GM19099 (cell line): Measurements from ENCODE around the gene YPEL3.

Experiments
- POLR2A ChIP-seq: IDR thresholded peaks from 3 replicates; pipeline ENCODE4 v1.6.1; 2011; ENCODE audit warnings: low read depth; ENCODE audit not compliant: insufficient read length; ENCODE audit errors: extremely low read depth

Gene YPEL3

GRCh38 chr16:30122604-30123160 is 26.7 kb upstream of the YPEL3 start:
- no peak for TF ChIP-seq POLR2A

GRCh38 chr16:30121741-30122571 is 25.9 kb upstream of the YPEL3 start:
- TF ChIP-seq POLR2A, result no peak

GRCh38 chr16:30120340-30121105 is 24.5 kb upstream of the YPEL3 start:
- TF ChIP-seq POLR2A, result no peak

GRCh38 chr16:30119428-30119827 is 23.4 kb upstream of the YPEL3 start:
- no peak for TF ChIP-seq POLR2A

- no peak for TF ChIP-seq POLR2A
These were observed 21.8 kb upstream of the YPEL3 start for GRCh38 chr16:30117768-30118167.

GRCh38 chr16:30116291-30117207 is 20.5 kb upstream of the YPEL3 start:
- no peak for TF ChIP-seq POLR2A

GRCh38 chr16:30115238-30115637 is 19.2 kb upstream of the YPEL3 start:
- TF ChIP-seq POLR2A, result no peak

- TF ChIP-seq POLR2A, result no peak
These were observed 18.4 kb upstream of the YPEL3 start for GRCh38 chr16:30114411-30114810.

- no peak for TF ChIP-seq POLR2A
These were observed 17.8 kb upstream of the YPEL3 start for GRCh38 chr16:30113711-30114333.

- TF ChIP-seq POLR2A, result no peak
These were observed 17.2 kb upstream of the YPEL3 start, which contains the start of gene GDPD3 for GRCh38 chr16:30113031-30113710. Gene GDPD3 (minus strand): TSS chr16:30113537. CDS start chr16:30113478, 59 bp downstream.

GRCh38 chr16:30112197-30113030 is 16.4 kb upstream of the YPEL3 start:
- no peak for TF ChIP-seq POLR2A

GRCh38 chr16:30110661-30111060 is 14.6 kb upstream of the YPEL3 start:
- no peak for TF ChIP-seq POLR2A
